HEK293T (cell line): Measurements from ENCODE around the gene SOCS6.

ENCODE experiments used
- FOXM1 ChIP-seq: fragments of 450-650 bp; IDR thresholded peaks from 2 replicates; pipeline ENCODE4 v1.6.1; 2017; ENCODE audit warnings: mild to moderate bottlenecking, borderline replicate concordance
- HDGF ChIP-seq: fragments of 450-650 bp; IDR thresholded peaks from 2 replicates; pipeline ENCODE4 v1.6.1; 2017; ENCODE audit warnings: antibody characterized with exemption, borderline replicate concordance
- LEF1 ChIP-seq: fragments of 450-650 bp; IDR thresholded peaks from 2 replicates; pipeline ENCODE4 v1.6.1; 2017; ENCODE audit warnings: mild to moderate bottlenecking, borderline replicate concordance
- SUZ12 ChIP-seq: fragments of 450-650 bp; IDR thresholded peaks from 2 replicates; pipeline ENCODE4 v1.6.1; 2016; ENCODE audit warnings: mild to moderate bottlenecking

GRCh38 chr18:70337139-70337972 lies 48.5 kb downstream of the SOCS6 start:
- no peak for TF ChIP-seq FOXM1
- no peak for TF ChIP-seq SUZ12
- TF ChIP-seq LEF1: no peak
- no peak for TF ChIP-seq HDGF
